ENCODE results near the gene ATL3. TPM values are rescaled to one million over a fixed set of nuclear protein-coding genes. Genes with fewer than 3 reads are reported as not detected.
A peak's percentile ranks its signal among the peaks of the same experiment; 100 is the strongest.
"Not testable (repeated sequence)": the region's sequence is repeated elsewhere in the genome, so short reads cannot be mapped to it uniquely, and the experiment has no call there.

ATL3 gene
- total and polyA plus RNA-seq, 4 donors: 5.9 to 33.6 (median 16.2) TPM

DNA sequence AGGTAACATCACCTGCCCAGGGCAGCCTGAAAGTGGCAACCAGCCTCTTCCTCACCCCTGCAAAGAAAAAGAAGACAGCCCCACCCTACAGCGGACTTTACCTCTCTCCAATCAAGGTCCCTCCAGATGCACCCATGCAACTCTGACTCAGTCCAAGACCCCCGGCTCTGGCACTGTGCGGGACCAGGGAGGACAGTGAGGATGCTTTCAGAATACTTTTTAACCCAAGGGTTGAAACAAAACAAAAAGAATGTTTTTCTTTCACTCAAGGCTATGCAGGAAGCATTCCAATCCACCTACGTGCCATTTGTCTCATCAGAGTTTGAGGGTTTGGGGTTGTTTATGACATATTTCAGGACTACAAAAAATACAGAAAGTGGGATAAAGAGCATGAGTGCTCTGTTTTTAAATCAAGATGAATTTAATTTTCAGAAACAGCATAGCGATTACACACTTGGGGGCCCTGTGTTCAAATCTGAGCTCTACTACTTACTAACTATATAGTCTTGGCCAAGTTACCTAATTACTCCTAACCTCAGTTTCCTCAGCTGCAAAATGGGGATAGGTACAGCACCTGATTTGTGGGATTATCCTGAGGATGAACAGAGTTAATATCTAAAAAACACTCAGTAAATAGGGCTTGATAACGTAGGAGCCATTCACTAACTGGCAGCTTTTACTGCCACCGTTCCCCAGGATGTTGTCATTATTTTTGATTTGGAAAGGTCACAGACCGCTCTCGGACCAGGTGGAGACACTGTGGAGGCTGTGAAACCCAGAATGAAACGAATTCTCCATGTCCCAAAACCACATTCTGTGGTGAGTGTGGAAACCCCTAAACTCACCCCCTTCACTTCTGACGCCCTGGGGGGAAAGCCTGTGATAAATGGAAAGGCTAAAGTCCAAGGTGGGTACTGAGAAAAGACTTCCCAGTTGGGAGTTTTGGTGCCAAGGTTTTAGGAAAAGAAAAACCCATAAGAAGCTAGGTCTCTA lies 62.5 kb downstream of the ATL3 start:
- no peak for DNase-seq (ENCODE audit: low spot score)
- peak overlapping the region; percentile 4 to 26 for H3K9ac ChIP-seq (ENCODE audit: low read depth in 1 of 2, low read length in 2 of 2)
- peak overlapping the region; percentile 69 to 91 for H3K27ac ChIP-seq (ENCODE audit: low read depth in 1 of 2, low read length in 2 of 2)
- H3K4me1 ChIP-seq (ENCODE audit: control insufficient read depth in 4 of 4, insufficient read depth in 4 of 4, low read length in 3 of 4): peaks cover 5 to 34% (median 31%) of the 10 kb centered on the region in 4 donors
- whole genome bisulfite sequencing: 59% methylated on average over 11 of the region's 11 CpGs
- no peak for TF ChIP-seq RXRA (IDR thresholded peaks at IDR 0.05)
- TF ChIP-seq HNF4A (conservative IDR thresholded peaks at IDR 0.05): peak in 1 of 2 donors; percentile 9
- TF ChIP-seq FOXA1 (IDR thresholded peaks at IDR 0.05): no peak
- no peak for TF ChIP-seq GABPA (IDR thresholded peaks at IDR 0.05 in 1 of 2, conservative IDR thresholded peaks at IDR 0.05 in 1 of 2)
- no peak for TF ChIP-seq RAD21 (IDR thresholded peaks at IDR 0.05)
- no peak for TF ChIP-seq FOXA2 (IDR thresholded peaks at IDR 0.05)
- peak overlapping the region in 1 of 3 donors; percentile 14 for H3K4me3 ChIP-seq (ENCODE audit: low read depth in 1 of 3, low read length in 3 of 3)
- peaks cover 0 to 2% (median 0%) of the 10 kb centered on the region in 4 donors for H3K36me3 ChIP-seq (ENCODE audit: control insufficient read depth in 4 of 4, insufficient read depth in 3 of 4, low read depth in 1 of 4, low read length in 3 of 4)
- H3K27me3 ChIP-seq (ENCODE audit: control insufficient read depth in 4 of 4, insufficient read depth in 4 of 4, low read length in 3 of 4): no peaks in the 10 kb centered on the region
- no peaks in the 10 kb centered on the region for H3K9me3 ChIP-seq (ENCODE audit: control insufficient read depth in 4 of 4, low read length in 3 of 4)

DNA sequence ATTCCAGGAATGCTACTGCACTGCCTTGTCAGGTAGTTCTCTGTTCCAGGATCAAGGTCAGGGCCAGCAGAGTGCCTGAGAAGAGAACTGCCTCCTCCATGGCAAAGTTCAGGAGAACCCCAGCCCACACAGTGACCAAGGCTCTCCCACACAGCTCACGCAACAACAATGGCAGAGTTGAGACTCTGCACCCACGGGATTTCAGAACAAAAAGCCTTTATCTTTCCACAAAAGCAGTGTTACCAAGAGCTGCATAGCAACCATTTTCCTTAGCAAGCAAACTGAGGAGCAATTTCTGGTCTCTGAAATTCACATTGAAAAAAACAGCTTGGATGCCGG lies 68.0 kb downstream of the ATL3 start:
- no peak overlapping the region for H3K9ac ChIP-seq (ENCODE audit: low read depth in 1 of 2, low read length in 2 of 2)
- H3K36me3 ChIP-seq (ENCODE audit: control insufficient read depth in 4 of 4, insufficient read depth in 3 of 4, low read depth in 1 of 4, low read length in 3 of 4): peaks cover 0 to 4% (median under 1%) of the 10 kb centered on the region in 4 donors
- WGBS: 71% methylated on average over 3 of the region's 3 CpGs
- no peaks in the 10 kb centered on the region for H3K27me3 ChIP-seq (ENCODE audit: control insufficient read depth in 4 of 4, insufficient read depth in 4 of 4, low read length in 3 of 4)
- TF ChIP-seq FOXA1 (IDR thresholded peaks at IDR 0.05): no peak
- TF ChIP-seq HNF4A (conservative IDR thresholded peaks at IDR 0.05): peak in 1 of 2 donors; percentile 30
- H3K27ac ChIP-seq (ENCODE audit: low read depth in 1 of 2, low read length in 2 of 2): no peak overlapping the region
- H3K9me3 ChIP-seq (ENCODE audit: control insufficient read depth in 4 of 4, low read length in 3 of 4): no peaks in the 10 kb centered on the region
- H3K4me1 ChIP-seq (ENCODE audit: control insufficient read depth in 4 of 4, insufficient read depth in 4 of 4, low read length in 3 of 4): peaks cover 0 to 5% (median 2%) of the 10 kb centered on the region in 4 donors
- no peak for DNase-seq (ENCODE audit: low spot score)
- no peak overlapping the region for H3K4me3 ChIP-seq (ENCODE audit: low read depth in 1 of 3, low read length in 3 of 3)

DNA sequence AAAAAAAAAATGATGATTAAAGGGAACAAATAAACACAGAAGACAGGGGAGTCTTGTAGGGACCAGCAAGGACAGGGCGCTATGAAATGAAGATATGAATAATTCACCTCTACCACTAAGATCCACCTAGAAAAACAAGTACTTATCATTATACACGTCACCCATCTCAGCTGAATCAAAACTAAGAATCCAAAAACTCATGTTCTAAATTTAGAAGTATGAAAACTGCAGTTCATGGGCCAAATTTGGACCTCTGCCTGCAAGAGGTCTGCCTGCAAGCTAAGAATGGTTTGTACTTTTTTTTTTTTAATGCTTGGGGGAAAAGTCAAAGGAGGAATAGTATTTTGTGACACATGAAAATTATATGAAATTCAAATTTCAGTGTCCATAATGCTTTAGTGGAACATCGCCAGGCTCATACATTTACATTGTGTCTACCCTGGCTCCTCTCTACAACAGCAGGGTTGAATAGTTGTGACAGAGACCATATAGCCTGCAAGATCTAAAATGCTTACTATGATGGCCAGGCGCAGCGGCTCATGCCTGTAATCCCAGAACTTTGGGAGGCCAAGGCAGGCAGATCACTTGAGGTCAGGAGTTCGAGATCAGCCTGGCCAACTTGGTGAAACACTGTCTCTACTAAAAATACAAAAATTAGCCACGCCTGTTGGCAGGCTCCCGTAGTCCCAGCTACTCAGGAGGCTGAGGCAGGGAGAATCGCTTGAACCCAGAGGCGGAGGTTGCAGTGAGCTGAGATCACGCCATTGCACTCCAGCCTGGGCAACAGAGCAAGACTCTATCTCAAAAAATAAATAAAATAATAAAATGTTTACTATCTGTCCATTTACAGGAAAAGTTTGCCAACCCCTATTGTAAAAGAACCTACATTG lies 68.6 kb downstream of the ATL3 start:
- H3K4me1 ChIP-seq (ENCODE audit: control insufficient read depth in 4 of 4, insufficient read depth in 4 of 4, low read length in 3 of 4); H3K27me3 ChIP-seq (ENCODE audit: control insufficient read depth in 4 of 4, insufficient read depth in 4 of 4, low read length in 3 of 4); DNase-seq (ENCODE audit: low spot score); H3K36me3 ChIP-seq (ENCODE audit: control insufficient read depth in 4 of 4, insufficient read depth in 3 of 4, low read depth in 1 of 4, low read length in 3 of 4); H3K4me3 ChIP-seq (ENCODE audit: low read depth in 1 of 3, low read length in 3 of 3); H3K27ac ChIP-seq (ENCODE audit: low read depth in 1 of 2, low read length in 2 of 2); H3K9ac ChIP-seq (ENCODE audit: low read depth in 1 of 2, low read length in 2 of 2); H3K9me3 ChIP-seq (ENCODE audit: control insufficient read depth in 4 of 4, low read length in 3 of 4): not testable (repeated sequence)
- 85% methylated on average over 11 of the region's 11 CpGs for WGBS

DNA sequence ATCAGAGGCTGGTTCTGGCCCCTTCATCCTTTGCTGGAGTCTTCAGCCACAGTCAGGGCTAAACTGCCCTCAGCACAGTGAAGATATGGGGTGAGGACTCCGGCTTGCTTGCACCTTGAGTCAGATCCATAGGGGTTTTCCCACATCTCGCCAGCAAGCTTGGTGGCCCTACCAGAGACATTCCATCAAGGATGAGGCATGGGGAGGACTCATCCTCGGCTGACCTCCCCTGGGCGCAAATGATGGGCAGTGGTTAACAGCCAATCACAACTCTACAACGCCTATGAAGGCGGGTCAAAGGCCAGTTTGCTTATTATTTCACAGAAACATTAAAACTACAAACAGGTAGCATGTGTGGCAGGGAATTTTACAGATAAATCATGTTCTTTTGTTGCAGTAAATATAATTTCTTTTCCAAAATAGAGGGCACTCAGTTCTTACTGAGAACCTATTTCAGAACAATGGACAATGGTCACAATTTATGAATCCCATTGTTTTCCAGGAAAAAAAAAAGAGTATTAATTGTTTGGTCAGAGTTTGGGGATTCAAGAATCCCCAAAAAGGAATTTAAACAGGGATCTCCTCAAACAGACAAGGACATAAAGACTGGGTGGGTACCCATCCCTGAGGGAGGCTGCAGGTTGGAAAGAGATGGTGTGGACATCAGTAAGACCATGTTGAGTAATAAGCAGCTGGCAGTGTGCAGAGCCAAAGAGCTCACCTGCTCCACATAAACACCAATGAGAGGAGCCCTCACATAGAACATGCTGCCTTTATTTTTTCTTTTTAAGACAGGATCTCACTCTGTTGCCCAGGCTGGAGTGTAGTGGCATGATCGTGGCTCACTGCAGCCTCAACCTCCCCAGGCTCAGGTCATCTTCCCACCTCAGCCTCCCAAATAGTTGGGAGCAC lies 71.7 kb downstream of the ATL3 start:
- Histone ChIP-seq H3K9me3 (ENCODE audit: control insufficient read depth in 4 of 4, low read length in 3 of 4) (no peaks in the 10 kb centered on the region), H3K4me3 (ENCODE audit: low read depth in 1 of 3, low read length in 3 of 3) (no peak overlapping the region), H3K27me3 (ENCODE audit: control insufficient read depth in 4 of 4, insufficient read depth in 4 of 4, low read length in 3 of 4) (no peaks in the 10 kb centered on the region), H3K27ac (ENCODE audit: low read depth in 1 of 2, low read length in 2 of 2) (no peak overlapping the region), H3K4me1 (ENCODE audit: control insufficient read depth in 4 of 4, insufficient read depth in 4 of 4, low read length in 3 of 4) (peaks cover 0 to 5% (median 2%) of the 10 kb centered on the region in 4 donors), H3K36me3 (ENCODE audit: control insufficient read depth in 4 of 4, insufficient read depth in 3 of 4, low read depth in 1 of 4, low read length in 3 of 4) (peaks cover 0 to 16% (median 10%) of the 10 kb centered on the region in 4 donors), H3K9ac (ENCODE audit: low read depth in 1 of 2, low read length in 2 of 2) (no peak overlapping the region)
- 92% methylated on average over 7 of the region's 7 CpGs for WGBS
- TF ChIP-seq GABPA (IDR thresholded peaks at IDR 0.05 in 1 of 2, conservative IDR thresholded peaks at IDR 0.05 in 1 of 2) (no peak), EGR1 (IDR thresholded peaks at IDR 0.05; ENCODE audit: low read depth in 2 of 2) (no peak), SP1 (IDR thresholded peaks at IDR 0.05) (no peak), YY1 (IDR thresholded peaks at IDR 0.05) (no peak), RXRA (IDR thresholded peaks at IDR 0.05) (no peak), FOXA1 (IDR thresholded peaks at IDR 0.05) (no peak), HNF4G (IDR thresholded peaks at IDR 0.05) (no peak), FOXA2 (IDR thresholded peaks at IDR 0.05) (no peak), HNF4A (conservative IDR thresholded peaks at IDR 0.05) (no peak)
- DNase-seq (ENCODE audit: low spot score): no peak

All from liver (tissue), 9 donors.